Measurements from ENCODE around the gene GRB2.

- TF ChIP-seq CTCF (IDR thresholded peaks at IDR 0.05) (no peak), EZH2 (IDR thresholded peaks at IDR 0.05; ENCODE audit: borderline replicate concordance, insufficient read depth, low read depth, low read length, poor library complexity, severe bottlenecking) (no peak)
Measured at GRCh38 chr17:75272848-75273184, 132.7 kb downstream of the GRB2 start.

Data from B cell (primary cell).